GM18909 (cell line): ENCODE data around the gene PPM1B.
"Not testable (repeated sequence)": the region's sequence is repeated elsewhere in the genome, so short reads cannot be mapped to it uniquely, and the experiment has no call there.

Source experiments
- ATAC-seq: cut with Tn5 transposase; IDR thresholded peaks from one replicate; pipeline ENCODE4 v1.9.1; 2021; ENCODE audit warnings: mild to moderate bottlenecking; ENCODE audit not compliant: unreplicated experiment, poor library complexity

PPM1B gene

DNA sequence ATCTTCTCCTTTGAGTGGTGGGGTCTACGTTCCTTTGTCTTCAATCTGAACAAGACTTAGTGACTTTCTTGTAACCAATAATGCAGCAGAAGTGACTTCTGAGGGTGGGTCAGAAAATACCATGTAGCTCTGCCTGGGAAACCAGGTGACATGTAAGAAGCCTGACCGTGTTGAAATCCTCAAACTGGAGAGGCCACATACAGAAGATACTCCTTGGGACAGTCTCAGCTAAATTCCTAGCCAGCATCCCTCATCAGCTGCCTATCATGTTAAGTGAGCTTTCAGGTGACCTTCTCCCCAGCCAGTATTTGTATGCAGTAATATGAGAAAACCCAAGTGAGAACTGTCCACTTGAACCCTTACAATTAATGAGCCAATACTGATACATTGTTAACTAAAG lies 27.0 kb downstream of the PPM1B start:
- ATAC-seq: no peak

DNA sequence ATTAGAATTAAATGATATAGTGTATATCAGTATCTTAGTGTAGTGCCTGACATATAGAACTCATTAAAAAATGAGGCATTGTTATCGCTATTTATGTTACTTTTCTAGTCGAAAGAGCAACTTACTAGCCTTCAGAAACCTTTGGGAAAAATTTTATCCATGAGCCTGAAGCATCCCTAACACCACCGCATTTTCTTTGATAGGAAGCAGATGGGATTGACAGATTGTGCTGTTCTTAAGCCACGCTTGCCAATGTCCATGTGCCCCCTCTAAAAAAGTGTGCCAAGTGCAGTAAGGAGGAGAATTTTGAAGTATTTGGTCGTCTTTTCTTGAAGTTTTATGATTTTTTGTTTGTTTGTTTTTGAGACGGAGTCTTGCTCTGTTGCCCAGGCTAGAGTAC lies 29.1 kb downstream of the PPM1B start:
- ATAC-seq: no peak

DNA sequence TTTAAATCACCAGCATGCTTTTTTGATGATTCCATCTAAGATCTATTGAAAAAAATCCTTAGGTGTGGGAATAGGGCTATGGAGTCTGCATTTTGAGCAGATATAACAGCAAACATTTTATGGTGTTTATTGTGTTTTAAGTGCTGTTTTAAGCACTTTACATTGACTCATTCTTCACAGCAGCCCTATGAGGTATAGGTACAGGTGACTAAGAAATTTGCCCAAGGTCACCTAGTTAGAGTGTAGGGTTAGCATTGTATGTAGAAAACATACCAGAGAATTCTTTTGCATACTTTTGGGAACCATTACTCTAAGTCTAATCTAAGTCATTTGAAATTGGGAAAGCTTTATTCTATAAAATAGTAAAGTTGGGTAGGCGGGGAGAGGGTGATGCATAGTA lies 31.3 kb downstream of the PPM1B start:
- no peak for ATAC-seq

- no peak for ATAC-seq
These were observed 32.1 kb downstream of the PPM1B start for GRCh38 chr2:44200759-44201158.

GRCh38 chr2:44201648-44202165 lies 33.0 kb downstream of the PPM1B start:
- no peak for ATAC-seq

- no peak for ATAC-seq
These were observed 34.9 kb downstream of the PPM1B start for GRCh38 chr2:44203542-44203941.

DNA sequence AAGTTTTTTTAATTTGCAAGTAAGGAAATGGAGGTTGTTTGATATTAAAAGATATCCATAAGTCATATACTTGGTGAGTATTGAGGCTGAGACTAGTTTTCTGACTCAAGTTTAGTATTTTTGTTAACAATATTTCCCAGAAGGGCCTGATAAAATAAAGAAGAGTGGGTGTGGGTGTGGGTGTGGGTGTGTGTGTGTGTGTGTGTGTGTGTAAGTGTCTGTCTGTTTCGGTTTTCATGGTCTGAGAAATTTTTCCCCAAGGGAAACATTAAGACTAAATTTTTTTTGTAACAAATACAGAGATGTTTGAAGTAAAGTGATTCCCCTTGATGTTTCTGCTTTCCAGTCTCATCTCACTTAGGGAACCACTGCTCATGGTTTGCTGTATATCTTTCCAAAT lies 36.5 kb downstream of the PPM1B start:
- no peak for ATAC-seq

- no peak for ATAC-seq
These were observed 38.4 kb downstream of the PPM1B start for GRCh38 chr2:44207102-44207501.

DNA sequence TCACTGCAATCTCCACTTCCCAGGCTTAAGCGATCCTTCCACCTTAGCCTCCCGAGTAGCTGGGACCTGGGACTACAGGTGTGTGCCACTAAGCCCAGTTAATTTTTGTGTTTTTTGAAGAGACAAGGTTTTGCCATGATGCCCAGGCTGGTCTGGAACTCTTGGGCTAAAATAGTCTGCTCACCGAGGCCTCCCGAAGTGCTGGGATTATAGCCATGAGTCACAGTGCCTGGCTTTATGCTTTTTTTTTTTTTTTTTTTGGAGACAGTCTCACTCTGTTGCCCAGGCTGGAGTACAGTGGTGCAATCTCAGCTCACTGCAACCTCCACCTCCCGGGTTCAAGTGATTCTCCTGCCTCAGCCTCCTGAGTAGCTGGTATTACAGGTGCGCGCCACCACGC lies 39.0 kb downstream of the PPM1B start:
- not testable (repeated sequence) for ATAC-seq

DNA sequence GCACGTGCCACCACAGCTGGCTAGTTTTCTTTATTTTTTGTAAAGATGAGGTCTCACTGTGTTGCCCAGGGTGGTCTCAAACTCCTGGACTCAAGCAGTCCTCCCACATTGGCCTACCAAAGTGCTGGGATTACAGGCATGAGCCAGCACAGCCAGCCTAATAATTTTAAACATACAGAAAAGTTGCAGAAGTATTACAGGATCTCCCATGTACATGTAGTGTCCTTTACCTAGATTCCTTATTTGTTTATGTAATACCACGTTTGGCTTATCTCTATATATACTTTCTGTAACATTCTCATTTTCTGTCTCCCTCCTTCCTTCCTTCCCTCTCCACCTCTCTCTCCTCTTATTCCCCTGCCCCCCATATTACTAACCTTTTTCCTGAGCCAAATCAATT lies 41.7 kb downstream of the PPM1B start:
- ATAC-seq: no peak

DNA sequence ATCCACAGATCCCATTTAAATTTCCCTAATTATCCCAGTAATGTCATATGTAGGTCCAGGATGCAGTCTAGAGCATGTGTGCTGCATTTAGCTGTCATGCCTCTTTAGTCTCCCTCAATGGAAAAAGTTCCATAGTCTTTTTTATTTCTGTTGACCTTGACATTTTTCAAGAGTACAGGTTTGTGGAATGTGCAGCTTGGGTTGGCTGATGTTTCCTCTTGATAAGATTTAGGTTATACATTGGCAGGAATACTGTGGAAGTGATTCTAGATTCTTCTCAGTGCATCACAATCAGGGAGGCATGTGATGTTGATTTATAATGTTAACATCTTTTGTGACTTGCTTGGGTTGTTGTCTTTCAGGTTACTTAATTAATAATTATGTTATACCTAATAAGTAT lies 42.5 kb downstream of the PPM1B start:
- ATAC-seq: no peak

GRCh38 chr2:44212302-44212701 lies 43.6 kb downstream of the PPM1B start:
- no peak for ATAC-seq

GRCh38 chr2:44215827-44216226 lies 47.2 kb downstream of the PPM1B start:
- ATAC-seq: no peak

DNA sequence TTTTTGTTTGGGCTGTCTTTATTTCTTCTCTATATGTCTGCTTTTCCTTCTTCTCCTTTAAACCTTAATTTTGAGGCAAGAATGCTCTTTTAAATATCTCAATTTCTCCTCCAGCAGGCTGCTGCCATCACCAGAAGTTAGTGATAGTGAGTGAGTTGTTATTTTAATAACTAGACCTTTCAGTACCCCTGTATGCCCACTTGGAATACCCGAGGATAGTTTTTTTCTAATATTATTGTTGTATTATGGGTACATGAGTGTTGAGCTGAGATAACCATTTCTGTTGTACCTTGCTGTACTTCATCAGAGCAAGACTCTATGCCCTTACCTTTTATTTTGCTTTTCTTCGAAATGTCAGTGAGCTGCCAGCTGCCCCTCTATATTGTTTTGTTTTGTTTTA lies 50.1 kb downstream of the PPM1B start:
- ATAC-seq: no peak

DNA sequence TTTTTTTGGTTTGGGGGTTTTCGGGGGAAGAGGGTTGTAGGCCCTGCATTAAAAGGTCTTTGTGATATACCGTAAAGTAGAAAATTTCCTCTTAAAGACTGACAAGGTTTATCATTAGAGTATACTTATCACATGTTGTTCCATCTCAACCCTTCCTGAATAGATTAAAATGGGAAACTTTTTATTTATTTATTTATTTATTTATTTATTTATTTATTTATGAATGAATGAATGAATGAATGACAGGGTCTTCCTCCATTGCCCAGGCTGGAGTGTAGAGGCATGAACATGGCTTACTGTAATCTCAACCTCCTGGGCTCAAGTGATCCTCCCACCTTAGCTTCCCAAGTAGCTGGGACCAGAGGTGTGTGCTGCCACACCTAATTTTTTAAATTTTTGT lies 58.1 kb downstream of the PPM1B start:
- ATAC-seq: no peak

- ATAC-seq: no peak
These were observed 61.7 kb downstream of the PPM1B start for GRCh38 chr2:44230378-44230777.

GRCh38 chr2:44233450-44234128 lies 64.9 kb downstream of the PPM1B start:
- no peak for ATAC-seq

GRCh38 chr2:44237221-44237620 lies 68.5 kb downstream of the PPM1B start:
- peak; percentile 70 for ATAC-seq

- ATAC-seq: no peak
These were observed 74.2 kb downstream of the PPM1B start for GRCh38 chr2:44242904-44243303.

DNA sequence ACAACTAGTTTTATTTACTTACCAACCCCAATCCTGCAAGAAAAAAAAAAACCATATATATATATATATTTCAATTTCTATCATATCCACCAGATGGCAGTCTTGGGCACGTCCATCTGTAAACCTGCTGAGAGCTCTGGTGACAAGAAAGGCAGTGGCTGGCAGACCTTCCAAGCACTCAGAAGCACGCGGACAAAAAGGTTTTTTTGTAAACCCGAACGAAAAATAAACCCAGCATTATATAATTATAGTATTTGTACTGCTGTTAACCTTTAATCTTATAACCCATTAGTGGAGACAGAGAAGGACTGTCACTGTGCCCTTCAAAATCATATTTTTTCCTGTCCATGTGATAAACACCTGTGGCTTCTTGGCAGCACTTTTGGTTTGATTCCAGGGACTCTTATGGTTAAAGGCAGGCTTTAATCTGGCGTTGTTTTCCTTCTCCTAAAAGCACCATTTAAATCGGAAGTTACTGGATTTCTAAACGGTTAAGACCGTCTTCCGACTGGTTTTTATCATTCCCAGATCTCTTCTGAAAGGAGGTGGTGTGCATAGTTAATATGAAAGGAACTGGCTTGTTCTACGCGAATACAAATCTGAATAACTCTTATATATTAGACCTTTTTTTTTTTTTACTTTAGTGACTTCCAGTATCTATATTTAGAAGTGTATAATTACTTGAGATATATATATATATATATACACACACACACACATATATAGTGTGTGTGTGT lies 75.6 kb downstream of the PPM1B start:
- ATAC-seq: no peak

- no peak for ATAC-seq
These were observed 76.6 kb downstream of the PPM1B start for GRCh38 chr2:44245083-44245861.
